GM19324 (cell line): ENCODE results near the gene TALDO1.

Experiments used
- ATAC-seq: cut with Tn5 transposase; IDR thresholded peaks from one replicate; pipeline ENCODE4 v1.9.1; 2021; ENCODE audit warnings: mild to moderate bottlenecking, moderate library complexity; ENCODE audit not compliant: unreplicated experiment, low FRiP score

Gene TALDO1

DNA sequence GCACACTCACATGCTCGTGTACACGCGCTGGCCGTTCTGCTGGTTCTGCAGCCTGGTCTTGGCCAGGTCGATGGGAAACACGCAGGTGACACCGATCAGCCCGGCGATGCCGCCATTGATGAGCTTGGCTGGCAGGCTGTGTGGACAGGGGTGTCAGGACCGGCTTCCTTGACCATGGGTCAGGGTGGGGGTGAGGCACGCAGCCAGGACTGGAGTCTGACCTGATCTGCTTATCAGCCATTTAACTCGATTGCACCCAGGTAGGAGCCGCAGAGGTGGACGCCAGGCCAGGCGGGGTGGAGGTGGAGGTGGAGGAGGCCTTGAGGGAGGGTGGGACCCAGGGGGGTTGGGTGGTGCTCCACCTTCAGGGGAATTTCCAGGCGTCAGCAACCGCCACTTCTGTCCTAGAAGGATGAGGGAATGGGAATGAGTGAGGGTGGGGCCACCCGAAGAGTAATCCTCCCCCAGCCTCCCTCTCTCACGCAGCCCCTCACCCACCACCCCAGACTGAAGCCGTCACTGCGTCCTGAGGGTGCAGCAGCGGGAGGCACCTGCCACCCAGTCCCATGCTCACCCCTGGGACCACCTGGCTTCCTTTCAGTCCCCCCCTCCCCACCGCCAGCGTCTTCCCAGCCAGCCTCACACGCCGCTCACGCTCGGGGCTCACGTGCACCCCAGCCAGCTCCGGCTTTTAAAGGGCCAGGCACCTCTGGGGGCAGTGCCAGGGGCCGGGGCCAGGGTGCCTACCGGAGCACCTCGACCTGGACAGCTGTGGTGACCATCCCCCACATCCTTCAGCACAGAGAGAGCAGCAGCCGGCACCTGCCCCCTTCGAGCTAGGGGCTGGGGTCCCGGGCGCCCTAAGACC, 47.7 kb downstream of the TALDO1 start:
- no peak for ATAC-seq

DNA sequence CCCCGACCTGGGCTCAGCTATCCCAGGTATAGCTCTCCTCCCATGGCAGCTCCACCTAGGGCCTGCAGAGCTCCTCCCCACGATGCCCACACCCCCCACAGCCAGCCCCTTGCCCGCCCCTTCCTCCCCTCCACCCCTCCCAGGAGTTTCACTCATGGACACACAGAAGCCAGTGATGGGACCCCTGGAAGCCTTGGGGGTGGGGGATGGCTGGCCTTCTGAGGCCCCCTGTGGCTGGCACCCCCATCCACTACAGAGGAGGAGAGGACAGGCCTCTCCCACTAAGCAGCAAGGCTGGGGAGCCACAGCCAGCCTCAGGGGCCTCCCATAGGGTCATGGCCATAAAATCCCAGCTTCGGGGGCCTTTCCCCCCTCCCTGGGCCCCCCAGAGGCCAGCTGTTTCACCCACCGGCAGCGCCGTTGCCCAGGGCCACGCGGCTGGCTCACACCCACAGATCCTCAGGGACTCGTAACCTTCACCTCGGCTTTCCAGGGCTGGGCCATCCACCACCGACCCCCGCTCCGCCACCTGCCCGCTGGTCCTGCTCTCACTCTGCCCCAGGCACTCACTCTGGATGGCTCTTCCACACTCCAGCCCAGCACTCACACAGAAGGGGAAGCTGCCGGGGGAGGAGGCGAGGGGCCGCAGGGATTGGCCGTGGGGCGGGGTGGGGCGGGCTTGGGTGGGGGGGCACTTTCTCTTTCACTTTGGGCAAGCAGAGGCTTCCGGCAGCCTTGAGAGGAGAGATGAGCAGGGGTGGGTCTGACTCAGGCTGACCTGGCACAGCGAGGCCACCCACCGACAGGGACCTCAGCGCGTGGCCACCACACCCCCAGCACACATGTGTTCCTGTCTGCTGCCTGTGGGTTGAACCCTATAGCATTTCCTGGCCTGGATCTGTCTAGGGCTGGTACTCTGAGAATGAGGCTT, 48.6 kb downstream of the TALDO1 start:
- no peak for ATAC-seq

DNA sequence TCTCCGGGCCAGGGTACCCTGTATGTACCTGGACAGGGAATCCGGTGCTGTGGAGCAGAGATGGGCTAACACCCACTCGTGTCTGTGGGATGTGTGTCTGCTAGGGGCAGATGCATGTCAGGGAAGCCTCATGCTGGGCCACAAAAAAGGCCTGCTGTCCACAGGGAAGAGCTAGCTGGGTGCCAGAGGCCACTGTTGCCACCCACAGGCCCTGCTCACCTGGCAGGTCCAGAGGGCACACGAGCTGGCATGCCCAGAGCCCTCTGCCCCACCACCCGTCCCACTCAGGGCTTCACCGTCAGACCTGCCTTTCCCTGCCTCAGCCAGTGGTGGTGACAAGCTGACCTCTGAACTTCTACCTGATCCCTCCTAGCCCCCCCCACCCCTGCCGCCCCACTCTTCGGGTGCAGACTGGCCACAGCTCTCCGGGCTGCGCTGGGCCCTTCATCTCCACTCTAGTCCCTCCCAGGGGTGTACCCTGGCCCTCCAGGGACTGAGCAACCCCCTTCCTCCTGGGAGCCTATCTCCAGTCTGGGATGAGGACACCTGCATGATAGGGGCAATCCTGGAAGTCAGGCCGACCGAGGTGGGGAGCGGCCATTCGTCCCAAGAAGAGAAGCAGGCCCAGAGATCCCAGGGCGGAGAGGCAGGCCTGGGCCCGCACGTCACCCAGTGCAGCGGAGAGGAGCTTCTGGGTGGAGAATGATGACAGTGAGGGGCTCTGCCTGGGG, 49.5 kb downstream of the TALDO1 start:
- no peak for ATAC-seq

DNA sequence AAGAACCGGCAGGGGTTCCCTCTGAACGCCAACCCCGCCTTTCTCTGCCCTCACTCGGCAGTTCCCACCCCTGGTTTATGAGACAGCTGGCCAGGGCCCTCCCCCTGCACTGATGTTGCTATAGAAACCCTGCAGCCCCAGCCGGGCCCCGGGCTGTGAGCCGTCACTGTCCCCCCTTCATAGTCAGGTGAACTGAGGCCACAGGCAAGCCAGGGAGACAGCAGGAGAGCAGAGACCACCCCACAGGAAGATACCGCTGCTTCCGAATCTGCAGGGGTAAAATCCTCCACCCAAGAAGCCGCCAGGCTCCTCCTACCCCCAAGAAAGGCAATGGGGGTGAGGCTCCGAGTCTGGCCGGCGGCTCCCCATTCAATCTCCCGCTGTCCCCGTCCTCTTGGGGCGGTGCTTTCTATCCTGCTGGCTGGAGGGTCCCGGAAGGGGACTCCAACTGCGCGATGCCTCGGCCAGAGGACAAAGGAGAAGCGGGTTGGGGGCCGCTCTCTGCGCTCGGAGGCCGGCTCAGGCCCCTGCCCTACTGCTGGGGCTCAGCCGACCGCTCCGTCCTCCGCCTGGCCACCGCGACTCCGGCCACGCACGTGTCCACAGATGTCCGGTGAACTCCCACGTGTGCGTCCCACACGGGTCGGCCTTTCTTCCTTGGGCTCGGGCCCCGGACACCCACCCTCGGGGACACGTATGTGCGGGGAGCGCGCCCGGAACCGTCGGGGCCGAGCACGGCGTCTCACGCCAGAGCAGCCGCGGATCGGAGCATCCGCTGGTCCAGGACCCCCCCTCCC, 50.2 kb downstream of the TALDO1 start:
- peak; percentile 43 for ATAC-seq

DNA sequence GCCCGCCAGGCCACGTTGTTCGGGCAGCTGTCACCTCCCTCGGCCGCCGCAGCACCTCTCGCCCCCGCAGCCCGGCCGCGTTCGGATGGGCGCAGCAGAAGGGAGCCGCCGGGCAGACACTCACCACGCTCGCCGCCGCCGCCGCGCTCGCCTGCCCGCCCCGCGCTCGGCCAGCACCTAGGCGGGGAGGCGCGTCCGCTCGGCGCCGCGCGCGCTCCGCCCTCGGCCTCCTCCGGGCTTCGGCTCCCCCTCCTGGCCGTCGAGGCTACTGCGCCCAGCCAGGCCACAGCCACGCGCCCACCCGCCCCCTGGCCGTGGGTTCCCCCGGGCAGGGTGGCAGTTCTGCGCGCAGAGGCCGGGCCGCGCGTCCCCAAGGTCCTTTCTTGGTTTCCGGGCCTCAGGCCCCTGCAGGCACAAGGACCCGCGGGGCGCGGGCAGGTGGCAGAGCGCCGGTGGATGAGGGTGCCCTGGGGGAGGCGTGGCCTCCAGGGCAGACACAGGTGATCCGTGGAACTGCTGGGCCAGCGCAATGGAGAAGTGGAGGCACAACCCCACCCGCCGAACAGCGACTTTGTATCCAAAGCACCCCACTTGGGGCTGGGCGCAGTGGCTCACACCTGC, 50.9 kb downstream of the TALDO1 start, which contains the start of gene SLC25A22:
Gene SLC25A22, minus strand, starts transcription at position 189 of the 621 bp plus-strand sequence. CDS start 3,275 bp downstream, outside the sequence.
- ATAC-seq, result peak; percentile 65

DNA sequence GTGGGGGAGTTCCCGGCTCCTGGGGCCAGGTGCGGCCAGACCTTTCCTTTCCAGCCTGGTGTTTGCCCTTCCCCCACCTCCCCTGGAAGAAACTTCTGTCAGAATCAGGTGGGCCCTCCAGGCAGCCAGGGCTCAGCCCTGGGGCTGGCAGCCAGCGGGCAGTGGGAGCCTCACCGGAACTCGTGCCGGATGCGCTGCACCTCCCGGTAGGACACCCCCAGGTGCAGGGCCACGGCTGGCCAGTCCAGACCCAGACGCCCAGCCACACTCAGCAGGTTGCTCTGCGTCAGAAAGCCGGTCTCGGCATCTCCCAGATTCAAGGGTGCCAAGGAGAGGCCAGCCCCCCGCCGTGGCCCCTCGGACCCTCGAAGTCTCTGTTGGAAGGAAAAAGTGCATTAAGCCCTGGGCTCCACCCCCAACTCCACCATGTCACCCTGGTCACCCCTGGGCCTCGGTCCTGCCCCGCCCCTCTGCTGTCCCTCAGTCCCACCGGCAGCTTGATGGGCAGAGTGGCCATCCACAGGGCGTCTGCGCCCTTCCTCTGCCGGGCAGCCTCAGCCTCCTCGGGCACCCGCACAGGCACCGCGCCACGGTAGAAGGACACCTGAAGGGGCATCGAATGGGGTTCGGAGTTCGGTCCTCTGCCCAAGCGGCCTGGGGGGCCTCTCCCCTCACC, 52.5 kb downstream of the TALDO1 start:
- ATAC-seq, result no peak

DNA sequence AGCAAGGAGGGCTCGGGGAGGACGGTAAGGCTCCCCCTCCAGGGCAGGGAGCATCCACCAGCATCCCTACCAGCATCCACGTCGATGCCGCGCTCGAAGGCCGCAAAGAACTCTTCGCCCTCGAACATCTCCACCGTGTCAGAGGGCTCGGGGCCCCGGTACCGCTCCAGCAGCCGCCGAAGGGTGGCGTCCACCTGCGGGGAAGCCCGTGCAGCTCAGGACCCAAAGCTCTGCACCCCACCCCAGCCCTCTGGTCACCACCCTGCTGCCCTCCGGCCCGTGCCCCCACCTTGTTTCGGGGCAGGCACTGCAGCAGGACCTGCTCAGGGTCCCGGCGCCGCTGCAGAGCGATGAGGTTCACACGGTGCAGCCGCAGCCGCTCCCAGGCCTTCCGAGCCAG, 53.2 kb downstream of the TALDO1 start:
- no peak for ATAC-seq

DNA sequence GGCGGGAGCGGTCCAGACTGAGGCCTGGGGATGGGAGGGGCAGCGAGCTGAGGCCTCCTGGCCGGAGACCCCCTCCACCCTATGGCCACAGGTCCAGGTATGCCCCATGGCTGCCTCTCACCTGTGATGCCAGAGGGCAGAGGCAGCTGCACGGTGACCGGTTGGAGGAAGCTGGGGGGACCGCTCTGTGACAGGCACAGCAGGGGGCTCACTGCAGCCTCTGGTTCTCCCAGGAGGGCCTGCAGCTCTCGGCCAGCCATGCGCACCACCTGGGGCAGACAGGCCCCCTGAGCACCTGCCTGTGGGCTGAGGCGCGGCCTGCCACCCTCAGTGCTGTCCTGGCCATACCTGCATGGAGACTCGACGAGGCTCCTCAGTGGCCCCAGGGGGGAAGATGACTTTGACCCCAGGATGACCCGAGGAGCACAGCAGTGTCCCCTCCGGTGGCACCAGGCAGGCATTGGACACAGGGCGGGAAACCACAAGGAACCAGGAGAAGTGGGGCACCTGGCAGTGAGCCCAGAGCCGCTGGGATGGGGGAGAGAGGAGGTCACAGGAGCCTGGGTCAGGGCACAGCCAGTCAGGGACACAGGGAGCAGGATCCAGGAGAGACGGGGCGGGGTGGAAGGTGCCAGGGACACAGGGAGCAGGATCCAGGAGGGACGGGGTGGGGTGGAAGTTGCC, 54.0 kb downstream of the TALDO1 start:
- no peak for ATAC-seq

DNA sequence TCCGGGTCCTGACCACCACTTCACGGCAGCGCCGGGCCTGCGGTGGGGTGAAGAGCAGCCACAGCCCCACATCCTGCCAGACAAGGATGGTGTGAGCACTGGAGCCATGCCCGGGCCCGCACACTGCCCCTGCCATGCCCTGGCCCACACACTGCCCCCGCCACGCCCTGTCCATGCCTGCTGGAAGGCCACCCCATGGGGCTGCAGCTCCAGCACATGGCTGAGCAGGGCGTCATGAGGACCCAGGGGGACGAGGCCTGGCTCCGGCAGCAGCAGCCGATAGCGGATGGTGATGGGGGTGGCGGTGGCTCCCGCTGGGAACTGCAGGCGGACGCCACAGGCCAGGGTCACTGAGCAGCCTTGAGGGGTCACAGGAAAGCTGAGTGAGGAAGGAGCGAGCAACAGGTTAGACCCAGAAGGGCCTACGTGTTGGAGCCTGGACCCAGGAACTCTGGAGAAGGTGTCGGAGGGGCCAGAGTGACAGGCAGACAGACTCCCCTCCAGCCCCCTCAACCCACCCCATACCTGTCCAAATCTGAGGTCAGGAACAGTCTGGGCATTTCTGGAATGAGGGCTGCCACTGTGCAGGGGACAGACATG, 54.9 kb downstream of the TALDO1 start:
- no peak for ATAC-seq

DNA sequence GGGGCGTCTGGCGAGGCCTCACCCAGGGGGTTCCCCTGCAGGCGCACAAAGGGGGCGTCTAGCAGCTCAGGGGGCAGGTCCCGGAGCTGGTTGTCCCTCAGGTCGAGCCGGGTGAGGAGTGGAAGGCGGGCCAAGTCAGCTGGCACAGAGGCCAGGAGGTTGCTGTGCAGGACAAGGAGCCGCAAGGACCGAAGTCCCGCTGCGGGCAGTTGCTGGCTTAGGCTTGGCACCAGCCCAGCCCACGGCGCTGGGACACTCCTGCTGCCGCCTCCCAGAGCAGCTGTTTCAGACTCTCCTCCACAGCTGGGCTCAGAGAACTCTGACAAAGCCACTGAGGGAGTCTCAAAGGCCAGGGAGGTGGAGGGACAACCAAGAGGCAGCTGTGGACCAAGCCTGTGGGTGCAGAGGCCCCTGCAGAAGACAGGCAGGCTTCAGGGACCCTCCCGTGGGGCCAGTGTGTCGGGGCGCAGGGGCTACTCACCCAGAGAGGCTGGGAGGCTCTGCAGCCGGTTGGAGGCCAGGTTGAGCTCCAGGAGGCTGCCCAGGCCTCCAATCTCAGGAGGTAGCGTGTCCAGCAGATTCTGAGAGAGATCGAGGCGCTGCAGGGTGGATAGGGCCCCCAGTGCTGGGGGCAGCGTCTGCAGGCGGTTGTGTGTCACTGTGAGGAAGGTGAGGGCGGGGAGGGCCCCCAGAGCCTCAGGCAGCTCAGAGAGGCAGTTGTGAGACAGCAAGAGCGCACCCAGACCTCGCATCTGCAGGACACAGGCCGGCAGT, 55.6 kb downstream of the TALDO1 start:
- ATAC-seq, result no peak

DNA sequence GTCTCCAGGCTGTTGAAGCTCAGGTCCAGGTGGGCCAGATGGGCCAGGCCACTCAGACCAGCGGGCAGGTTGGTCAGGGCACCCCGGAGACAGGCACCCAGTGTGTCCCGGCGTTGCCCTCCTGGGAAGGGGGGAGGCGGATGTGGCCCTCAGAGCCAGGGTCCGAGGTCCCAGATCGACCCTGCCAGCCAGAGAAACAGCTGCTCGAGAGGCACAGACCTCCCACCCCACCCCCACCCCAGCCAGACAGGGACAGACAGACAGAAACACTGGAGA, 56.1 kb downstream of the TALDO1 start:
- no peak for ATAC-seq

DNA sequence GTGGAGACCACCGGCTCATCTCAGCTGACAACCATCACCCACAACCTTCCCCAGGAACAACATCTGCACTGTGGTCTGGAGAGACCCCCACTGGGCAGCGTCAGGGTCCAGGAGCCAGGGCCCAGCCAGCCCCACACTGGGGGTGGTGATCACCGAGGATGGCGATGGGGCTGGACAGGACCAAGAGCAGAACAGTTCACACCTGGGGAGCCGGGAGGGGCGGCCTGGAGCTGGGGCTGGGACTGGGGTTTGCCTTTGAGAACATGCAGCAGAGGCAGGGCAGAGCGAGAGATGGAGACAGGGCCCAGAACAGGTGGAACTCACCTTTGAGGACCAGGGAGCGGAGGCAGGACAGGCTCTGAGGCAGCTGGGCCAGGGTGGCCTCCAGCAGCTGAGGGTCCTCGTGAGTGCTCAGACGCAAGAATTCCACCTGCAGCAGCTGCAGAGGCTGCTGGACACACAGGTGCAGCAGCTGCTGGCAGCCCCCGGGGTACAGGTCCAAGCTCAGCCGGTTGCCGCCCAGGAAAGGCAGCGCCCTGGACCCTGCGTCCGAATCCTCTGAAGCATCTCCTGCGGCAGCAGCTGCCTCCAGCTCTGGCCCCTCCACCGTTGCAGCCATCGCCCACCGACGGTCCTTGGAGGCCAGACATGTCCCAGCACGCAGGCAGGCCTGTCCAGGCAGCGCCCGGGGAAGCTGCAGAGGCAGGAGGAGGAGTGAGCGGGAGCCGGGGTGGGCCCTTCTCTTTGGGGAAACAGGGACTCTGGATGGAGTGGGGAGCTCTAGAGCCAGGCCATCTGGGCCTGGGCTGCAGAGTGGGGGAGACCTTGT, 56.7 kb downstream of the TALDO1 start:
- no peak for ATAC-seq

DNA sequence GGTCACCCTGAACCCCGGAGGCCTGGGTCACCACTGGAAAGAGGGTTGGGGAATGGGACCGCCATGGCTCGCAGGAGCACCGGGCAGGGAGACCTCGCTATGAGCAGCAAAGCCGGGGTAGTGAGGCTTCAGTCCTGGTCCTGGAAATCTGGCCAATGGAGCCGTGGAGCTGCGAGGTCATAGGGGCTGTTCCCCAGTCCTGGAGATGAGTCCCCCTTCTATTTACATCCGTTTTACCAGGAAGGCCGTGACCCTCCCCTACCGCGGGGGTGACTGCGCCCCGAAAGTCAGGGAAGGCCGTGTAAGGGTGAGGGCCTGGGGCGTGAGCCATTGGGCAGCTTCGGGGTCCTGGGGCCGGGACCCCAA, 57.3 kb downstream of the TALDO1 start:
- ATAC-seq, result no peak

DNA sequence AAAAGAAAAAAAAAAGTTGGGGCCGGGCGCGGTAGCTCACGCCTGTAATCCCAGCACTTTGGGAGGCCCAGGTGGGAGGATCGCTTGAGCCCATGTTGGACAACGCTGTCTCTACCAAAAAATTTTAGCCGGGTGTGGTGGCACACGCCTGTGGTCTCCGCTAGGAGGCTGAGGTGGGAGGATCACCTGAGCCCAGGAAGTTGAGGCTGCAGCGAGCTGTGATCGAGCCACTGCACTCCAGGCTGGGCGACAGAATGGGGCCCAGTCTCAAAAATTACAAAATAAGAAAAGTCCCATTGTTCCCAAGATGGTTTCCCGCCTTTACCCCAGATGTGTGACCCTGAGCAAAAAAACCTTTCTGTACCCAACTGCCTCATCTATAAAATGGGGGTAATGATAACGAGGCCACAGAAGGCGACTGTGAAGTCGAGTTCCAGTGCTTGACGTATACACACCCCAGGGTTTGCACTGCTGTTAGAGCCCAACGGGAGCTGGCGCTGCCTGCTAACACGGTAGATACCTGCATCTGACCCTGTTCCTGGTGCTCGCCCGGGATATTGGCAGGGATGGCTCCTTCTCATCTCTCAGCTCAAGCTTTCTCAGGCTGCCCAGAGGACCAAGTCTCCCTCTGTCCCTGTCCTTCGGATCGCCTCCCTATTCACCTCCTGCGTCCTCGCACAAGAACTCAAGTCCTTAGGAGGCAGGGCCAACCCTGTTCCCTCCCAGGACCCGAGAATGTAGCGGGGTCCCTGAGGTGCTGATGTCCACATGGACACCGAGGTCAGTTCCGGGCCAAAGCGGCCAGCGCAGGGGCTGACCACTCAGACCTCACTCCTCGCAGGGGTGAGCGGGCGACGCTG, 61.4 kb downstream of the TALDO1 start:
- no peak for ATAC-seq

DNA sequence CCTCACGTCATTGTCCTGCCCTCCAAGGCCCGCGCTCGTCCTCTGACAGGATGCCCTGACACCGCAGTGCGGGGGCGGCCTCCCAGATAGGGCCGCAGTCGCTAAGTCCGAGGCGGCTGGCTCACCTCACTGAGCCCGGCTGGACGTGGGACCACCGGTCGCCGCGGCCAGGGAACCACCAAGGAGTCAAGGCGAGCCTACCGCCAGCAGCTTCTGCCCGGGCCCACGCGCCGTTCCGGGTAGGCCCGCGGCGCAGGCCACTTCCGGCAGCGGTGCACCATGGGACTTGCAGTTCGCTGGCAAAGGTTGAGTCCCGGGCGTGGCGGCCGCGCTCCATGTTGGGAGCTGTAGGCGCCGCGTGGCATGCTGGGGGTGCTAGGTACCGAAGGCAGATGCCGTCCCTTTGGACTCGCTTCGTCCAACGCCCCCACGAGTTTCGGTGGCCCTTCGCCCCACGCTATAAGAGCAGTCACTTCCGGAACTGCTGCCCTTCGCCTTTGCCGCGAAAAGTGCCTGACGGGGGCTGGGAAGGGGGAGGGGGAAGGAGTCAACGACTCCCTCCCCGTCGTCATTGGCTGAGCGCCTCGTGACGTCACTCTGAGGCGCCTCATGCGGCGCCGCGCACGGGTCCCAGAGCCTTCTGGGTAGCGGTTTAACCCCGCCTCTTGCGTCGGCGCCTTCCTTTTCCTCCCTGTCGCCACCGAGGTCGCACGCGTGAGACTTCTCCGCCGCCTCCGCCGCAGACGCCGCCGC, 62.2 kb downstream of the TALDO1 start, which contains the start of gene RPLP2:
Gene RPLP2, plus strand, starts transcription at position 681 of the 753 bp plus-strand sequence. CDS start 268 bp downstream, outside the sequence.
- ATAC-seq, result peak; percentile 78
